ENCODE results near the gene C2CD4A. TPM values are rescaled to one million over a fixed set of nuclear protein-coding genes. Genes with fewer than 3 reads are reported as not detected.
A peak's percentile ranks its signal among the peaks of the same experiment; 100 is the strongest.

The C2CD4A gene
- total and polyA plus RNA-seq, 12 donors: 0.07 to 0.67 (median 0.23) TPM; not detected in 3

- 2 to 6% (median 3%) methylated on average over 9 to 62 of the region's 62 CpGs for WGBS, 4 donors
- Histone ChIP-seq H3K4me3 (peak overlapping the region in 1 of 4 donors; percentile 66), H3K4me1 (replicated peaks in 1 of 2) (peaks cover 0 to 24% of the 10 kb centered on the region in 2 donors), H3K9me3 (replicated peaks in 1 of 3) (no peaks in the 10 kb centered on the region), H3K36me3 (replicated peaks in 1 of 2) (no peaks in the 10 kb centered on the region), H3K27ac (peak overlapping the region in 2 of 5 donors; percentile 37 to 61), H3K27me3 (no peaks in the 10 kb centered on the region)
- DNase-seq: peak in 6 of 7 donors; percentile 19 to 46 (median 37)
- intact Hi-C loops (cut with DNase I): loop anchor here in 1 of 2 donors (10.0 kb wide), 2 partner anchors 193 to 237 kb away; no protein-coding TSS in a partner anchor
- no peak for TF ChIP-seq CTCF (IDR thresholded peaks at IDR 0.05)
- TF ChIP-seq POLR2A (IDR thresholded peaks at IDR 0.05): no peak
Observed at GRCh38 chr15:62067448-62068044, 769 bp downstream of the C2CD4A start.

GRCh38 chr15:62068071-62068809 lies 1.5 kb downstream of the C2CD4A start:
- Histone ChIP-seq H3K27me3 (no peaks in the 10 kb centered on the region), H3K27ac (peak overlapping the region in 2 of 5 donors; percentile 63 to 73)
- intact Hi-C loops (cut with DNase I): loop anchor here in 1 of 2 donors (10.0 kb wide), 2 partner anchors 193 to 237 kb away; no protein-coding TSS in a partner anchor

GRCh38 chr15:62068810-62069167 lies 2.0 kb downstream of the C2CD4A start:
- no peaks in the 10 kb centered on the region for H3K36me3 ChIP-seq (replicated peaks in 1 of 2)
- WGBS, 4 donors: 48 to 59% (median 56%) methylated on average over 4 of the region's 4 CpGs
- no peaks in the 10 kb centered on the region for H3K27me3 ChIP-seq
- DNase-seq: no peak
- H3K4me1 ChIP-seq (replicated peaks in 1 of 2): peaks cover 0 to 24% of the 10 kb centered on the region in 2 donors
- peak overlapping the region in 2 of 4 donors; percentile 15 to 66 for H3K4me3 ChIP-seq
- TF ChIP-seq POLR2A (IDR thresholded peaks at IDR 0.05) (no peak), CTCF (IDR thresholded peaks at IDR 0.05) (no peak)
- peak overlapping the region in 2 of 5 donors; percentile 63 to 73 for H3K27ac ChIP-seq
- H3K9me3 ChIP-seq (replicated peaks in 1 of 3): no peaks in the 10 kb centered on the region
- intact Hi-C loops (cut with DNase I): loop anchor here in 1 of 2 donors (10.0 kb wide), 2 partner anchors 194 to 236 kb away; no protein-coding TSS in a partner anchor

More at GRCh38 chr15:62068071-62068809, 1.5 kb downstream of the C2CD4A start:
- Histone ChIP-seq H3K9me3 (replicated peaks in 1 of 3) (no peaks in the 10 kb centered on the region), H3K4me3 (peak overlapping the region in 2 of 4 donors; percentile 15 to 66), H3K4me1 (replicated peaks in 1 of 2) (peaks cover 0 to 24% of the 10 kb centered on the region in 2 donors), H3K36me3 (replicated peaks in 1 of 2) (no peaks in the 10 kb centered on the region)
- TF ChIP-seq CTCF (IDR thresholded peaks at IDR 0.05): peak in 3 of 6 experiments; percentile 16 to 19 (median 18)
- no peak for TF ChIP-seq POLR2A (IDR thresholded peaks at IDR 0.05)
- peak; percentile 44 to 64 (median 46) for DNase-seq
- WGBS, 4 donors: 0 to 5% (median 1%) methylated on average over 7 to 103 of the region's 103 CpGs

GRCh38 chr15:62069551-62069950 lies 2.8 kb downstream of the C2CD4A start:
- DNase-seq: no peak
- peaks cover 0 to 24% of the 10 kb centered on the region in 2 donors for H3K4me1 ChIP-seq (replicated peaks in 1 of 2)
- no peaks in the 10 kb centered on the region for H3K9me3 ChIP-seq (replicated peaks in 1 of 3)
- no peaks in the 10 kb centered on the region for H3K36me3 ChIP-seq (replicated peaks in 1 of 2)
- no peak overlapping the region for H3K4me3 ChIP-seq
- H3K27me3 ChIP-seq: no peaks in the 10 kb centered on the region
- intact Hi-C loops (cut with DNase I): loop anchor here in 1 of 2 donors (10.0 kb wide), 2 partner anchors 195 to 235 kb away; no protein-coding TSS in a partner anchor
- TF ChIP-seq POLR2A (IDR thresholded peaks at IDR 0.05) (no peak), CTCF (IDR thresholded peaks at IDR 0.05) (no peak)
- 78 to 83% (median 80%) methylated on average over 5 of the region's 5 CpGs for WGBS, 4 donors
- H3K27ac ChIP-seq: no peak overlapping the region

Measured in adrenal gland (tissue), 12 donors.